HL-60 (cell line): ENCODE results near the gene CASP5.
"Not testable (repeated sequence)": the region's sequence is repeated elsewhere in the genome, so short reads cannot be mapped to it uniquely, and the experiment has no call there.

ENCODE experiments used
- DNase-seq, 2 experiments: peaks; one replicate each; pipeline ENCODE4 v3.0.0-alpha.2; 2010 to 2020; ENCODE audit warnings: low read depth in 1 of 2, low spot score in 1 of 2
- H3K27ac ChIP-seq: fragments of 250-450 bp; sonication (Bioruptor Pico); replicated peaks from 2 replicates; pipeline ENCODE4 v1.5.1; 2020; ENCODE audit warnings: mild to moderate bottlenecking, moderate library complexity
- H3K27me3 ChIP-seq: fragments of 250-450 bp; sonication (Bioruptor Pico); 2 replicates; pipeline ENCODE4 v1.5.1; 2021; ENCODE audit warnings: mild to moderate bottlenecking, moderate library complexity; ENCODE audit not compliant: insufficient read depth, poor library complexity, severe bottlenecking
- H3K4me3 ChIP-seq: replicated peaks from 2 replicates; pipeline ENCODE4 v1.5.1; 2011; ENCODE audit warnings: mild to moderate bottlenecking, control low read depth, low read length; ENCODE audit not compliant: insufficient read depth
- GABPA ChIP-seq: IDR thresholded peaks from 2 replicates; pipeline ENCODE4 v1.6.1; 2012; ENCODE audit warnings: low read depth
- POLR2AphosphoS5 ChIP-seq: IDR thresholded peaks from 2 replicates; pipeline ENCODE4 v1.6.1; 2012; ENCODE audit warnings: low read depth
- SPI1 ChIP-seq: IDR thresholded peaks from 2 replicates; pipeline ENCODE4 v1.6.1; 2012; ENCODE audit warnings: low read depth, mild to moderate bottlenecking, borderline replicate concordance
- long read RNA-seq: library from polyadenylated mRNA; unstranded; transcript quantifications from one replicate; pipeline ENCODE4 v2.0.0, GENCODE V29; 2020
- TF ChIP-seq, protein P1 (sequence below): IDR thresholded peaks from one replicate; pipeline ENCODE4 v1.5.1; 2011; ENCODE audit warnings: low read length, control low read depth, inconsistent platforms; ENCODE audit not compliant: insufficient read depth
- TF ChIP-seq, protein P2 (sequence below): IDR thresholded peaks from 2 replicates; pipeline ENCODE4 v1.6.1; 2012; ENCODE audit warnings: low read depth; ENCODE audit not compliant: insufficient replicate concordance

Gene CASP5
- long read RNA-seq = 0 reads

DNA sequence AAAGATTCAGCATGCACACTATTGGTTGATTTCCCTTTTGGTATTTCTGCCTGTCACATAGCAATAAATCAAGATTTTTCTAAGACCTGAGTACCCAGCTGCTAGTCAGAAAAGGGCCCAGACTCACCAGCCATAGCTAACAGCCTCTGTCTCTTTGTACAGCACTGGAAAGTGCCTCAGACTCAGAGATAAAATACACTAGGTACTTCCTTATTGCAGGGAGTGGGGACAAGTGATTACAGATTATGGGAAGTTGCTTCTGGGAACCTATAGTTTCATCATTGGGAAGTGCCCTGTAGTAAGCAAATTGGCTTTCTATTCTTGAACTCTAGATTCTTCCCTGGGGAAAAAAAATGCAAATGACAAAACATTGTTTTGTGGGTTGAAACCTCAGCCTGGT, at the start of gene CASP5:
TSS of gene CASP5 (minus strand) at position 166 of the 400 bp plus-strand sequence. CDS start at position 134, 32 bp downstream.
- no peak for TF ChIP-seq SPI1
- TF ChIP-seq GABPA = no peak
- TF ChIP-seq POLR2AphosphoS5 = no peak
- TF ChIP-seq, protein P1, sequence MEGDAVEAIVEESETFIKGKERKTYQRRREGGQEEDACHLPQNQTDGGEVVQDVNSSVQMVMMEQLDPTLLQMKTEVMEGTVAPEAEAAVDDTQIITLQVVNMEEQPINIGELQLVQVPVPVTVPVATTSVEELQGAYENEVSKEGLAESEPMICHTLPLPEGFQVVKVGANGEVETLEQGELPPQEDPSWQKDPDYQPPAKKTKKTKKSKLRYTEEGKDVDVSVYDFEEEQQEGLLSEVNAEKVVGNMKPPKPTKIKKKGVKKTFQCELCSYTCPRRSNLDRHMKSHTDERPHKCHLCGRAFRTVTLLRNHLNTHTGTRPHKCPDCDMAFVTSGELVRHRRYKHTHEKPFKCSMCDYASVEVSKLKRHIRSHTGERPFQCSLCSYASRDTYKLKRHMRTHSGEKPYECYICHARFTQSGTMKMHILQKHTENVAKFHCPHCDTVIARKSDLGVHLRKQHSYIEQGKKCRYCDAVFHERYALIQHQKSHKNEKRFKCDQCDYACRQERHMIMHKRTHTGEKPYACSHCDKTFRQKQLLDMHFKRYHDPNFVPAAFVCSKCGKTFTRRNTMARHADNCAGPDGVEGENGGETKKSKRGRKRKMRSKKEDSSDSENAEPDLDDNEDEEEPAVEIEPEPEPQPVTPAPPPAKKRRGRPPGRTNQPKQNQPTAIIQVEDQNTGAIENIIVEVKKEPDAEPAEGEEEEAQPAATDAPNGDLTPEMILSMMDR = no peak
- no peak within 1 kb of the TSS for H3K4me3 ChIP-seq
- H3K27ac ChIP-seq = no peak within 1 kb of the TSS
- H3K27me3 ChIP-seq = no peaks in the 10 kb centered on the region
- peak in 1 of 2 experiments; percentile 5 for DNase-seq

DNA sequence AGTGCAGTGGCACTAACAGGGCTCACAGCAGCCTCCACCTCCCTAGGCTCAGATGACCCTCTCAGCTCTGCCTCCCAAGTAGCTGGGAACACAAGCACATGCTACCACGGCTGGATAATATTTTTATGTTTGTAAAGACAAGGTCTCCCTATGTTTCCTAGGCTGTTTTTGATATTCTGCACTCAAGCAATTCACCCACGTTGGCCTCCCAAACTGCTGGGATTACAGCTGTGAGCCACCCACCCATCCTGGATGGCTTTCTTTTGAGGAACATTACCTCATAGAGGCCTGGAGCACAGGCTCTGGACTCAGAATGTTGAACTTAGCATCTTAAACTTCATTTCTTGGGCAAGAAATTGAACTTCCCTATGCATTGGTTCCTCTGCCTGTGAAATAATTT, 49.1 kb upstream of the CASP5 start:
- not testable (repeated sequence) for DNase-seq, H3K4me3 ChIP-seq, H3K27me3 ChIP-seq, H3K27ac ChIP-seq

DNA sequence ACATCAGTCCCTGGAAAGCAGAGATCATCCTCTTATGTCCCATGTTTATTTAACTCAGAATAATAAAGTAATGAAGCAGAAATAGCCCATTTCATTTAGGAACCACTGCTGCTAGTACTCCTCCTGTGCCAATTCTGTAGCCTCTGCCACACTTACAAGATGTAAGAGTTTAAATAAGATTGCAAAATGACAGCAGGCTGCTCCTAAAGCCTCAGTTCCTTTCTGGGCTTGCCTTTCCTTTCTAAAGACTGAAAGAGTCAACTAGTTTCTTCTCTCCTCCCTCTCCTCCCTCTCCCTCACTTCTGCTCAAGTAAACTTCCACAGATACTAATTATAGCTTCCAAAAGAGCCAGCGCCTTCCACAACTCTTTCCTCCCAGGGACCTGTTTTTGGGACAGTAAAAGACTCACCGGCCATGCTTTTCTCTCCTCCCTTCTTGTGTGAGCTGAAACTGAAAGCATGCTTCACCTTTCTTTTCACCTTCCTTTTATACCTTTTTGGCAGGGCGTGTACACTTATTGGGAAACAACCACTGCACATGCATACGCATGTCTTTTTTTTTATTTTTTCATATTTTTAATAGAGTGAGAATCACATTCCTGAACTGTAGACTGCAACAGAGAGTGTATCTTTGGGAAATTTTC, 48.2 kb upstream of the CASP5 start:
- no peak for DNase-seq
- no peak overlapping the region for H3K27ac ChIP-seq
- TF ChIP-seq GABPA = no peak
- no peak overlapping the region for H3K4me3 ChIP-seq
- no peaks in the 10 kb centered on the region for H3K27me3 ChIP-seq

DNA sequence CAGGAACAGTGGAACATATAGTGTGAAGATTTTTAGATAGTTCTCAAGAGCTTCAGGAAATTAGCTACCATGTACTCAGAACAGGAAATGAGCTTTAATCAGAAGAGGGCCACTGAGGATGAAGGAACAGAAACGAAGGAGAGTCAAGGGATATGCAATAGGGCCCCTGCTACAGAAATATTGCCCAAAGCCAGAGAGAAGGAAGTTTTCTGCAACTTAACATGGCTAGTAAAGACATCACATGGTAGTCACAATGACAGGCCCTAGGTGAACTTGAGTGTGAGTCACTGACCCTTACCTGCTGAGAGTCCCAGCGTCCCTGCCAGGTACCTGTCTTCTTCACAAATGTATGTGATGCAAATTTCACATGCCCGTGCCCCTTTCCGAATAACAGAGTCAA, 47.3 kb upstream of the CASP5 start:
- no peaks in the 10 kb centered on the region for H3K27me3 ChIP-seq
- no peak overlapping the region for H3K27ac ChIP-seq
- no peak for DNase-seq
- no peak overlapping the region for H3K4me3 ChIP-seq
- TF ChIP-seq POLR2AphosphoS5 (no peak), SPI1 (no peak), GABPA (no peak)
- TF ChIP-seq, protein P1 = no peak
- TF ChIP-seq, protein P2, sequence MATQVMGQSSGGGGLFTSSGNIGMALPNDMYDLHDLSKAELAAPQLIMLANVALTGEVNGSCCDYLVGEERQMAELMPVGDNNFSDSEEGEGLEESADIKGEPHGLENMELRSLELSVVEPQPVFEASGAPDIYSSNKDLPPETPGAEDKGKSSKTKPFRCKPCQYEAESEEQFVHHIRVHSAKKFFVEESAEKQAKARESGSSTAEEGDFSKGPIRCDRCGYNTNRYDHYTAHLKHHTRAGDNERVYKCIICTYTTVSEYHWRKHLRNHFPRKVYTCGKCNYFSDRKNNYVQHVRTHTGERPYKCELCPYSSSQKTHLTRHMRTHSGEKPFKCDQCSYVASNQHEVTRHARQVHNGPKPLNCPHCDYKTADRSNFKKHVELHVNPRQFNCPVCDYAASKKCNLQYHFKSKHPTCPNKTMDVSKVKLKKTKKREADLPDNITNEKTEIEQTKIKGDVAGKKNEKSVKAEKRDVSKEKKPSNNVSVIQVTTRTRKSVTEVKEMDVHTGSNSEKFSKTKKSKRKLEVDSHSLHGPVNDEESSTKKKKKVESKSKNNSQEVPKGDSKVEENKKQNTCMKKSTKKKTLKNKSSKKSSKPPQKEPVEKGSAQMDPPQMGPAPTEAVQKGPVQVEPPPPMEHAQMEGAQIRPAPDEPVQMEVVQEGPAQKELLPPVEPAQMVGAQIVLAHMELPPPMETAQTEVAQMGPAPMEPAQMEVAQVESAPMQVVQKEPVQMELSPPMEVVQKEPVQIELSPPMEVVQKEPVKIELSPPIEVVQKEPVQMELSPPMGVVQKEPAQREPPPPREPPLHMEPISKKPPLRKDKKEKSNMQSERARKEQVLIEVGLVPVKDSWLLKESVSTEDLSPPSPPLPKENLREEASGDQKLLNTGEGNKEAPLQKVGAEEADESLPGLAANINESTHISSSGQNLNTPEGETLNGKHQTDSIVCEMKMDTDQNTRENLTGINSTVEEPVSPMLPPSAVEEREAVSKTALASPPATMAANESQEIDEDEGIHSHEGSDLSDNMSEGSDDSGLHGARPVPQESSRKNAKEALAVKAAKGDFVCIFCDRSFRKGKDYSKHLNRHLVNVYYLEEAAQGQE = no peak

DNA sequence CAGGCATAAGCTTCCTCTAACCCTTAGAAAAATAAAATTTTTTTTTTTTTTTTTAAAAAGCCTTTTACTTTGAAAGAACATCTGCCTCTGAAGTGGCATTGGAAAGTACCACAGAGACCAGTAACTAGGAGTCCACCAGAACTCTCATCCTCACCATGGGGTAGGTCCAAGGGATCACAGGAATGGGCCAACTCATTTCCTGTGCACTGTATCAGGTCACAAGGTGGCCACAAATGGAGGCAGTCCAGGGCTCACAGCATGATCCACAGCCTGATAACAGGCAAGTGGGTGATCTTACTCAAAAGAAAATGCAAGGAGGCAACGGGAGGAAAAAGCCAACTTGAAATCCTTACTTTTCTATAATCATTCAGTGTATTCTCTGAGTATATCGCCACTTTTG, 46.8 kb upstream of the CASP5 start:
- H3K27ac ChIP-seq, H3K4me3 ChIP-seq, DNase-seq, H3K27me3 ChIP-seq: not testable (repeated sequence)

DNA sequence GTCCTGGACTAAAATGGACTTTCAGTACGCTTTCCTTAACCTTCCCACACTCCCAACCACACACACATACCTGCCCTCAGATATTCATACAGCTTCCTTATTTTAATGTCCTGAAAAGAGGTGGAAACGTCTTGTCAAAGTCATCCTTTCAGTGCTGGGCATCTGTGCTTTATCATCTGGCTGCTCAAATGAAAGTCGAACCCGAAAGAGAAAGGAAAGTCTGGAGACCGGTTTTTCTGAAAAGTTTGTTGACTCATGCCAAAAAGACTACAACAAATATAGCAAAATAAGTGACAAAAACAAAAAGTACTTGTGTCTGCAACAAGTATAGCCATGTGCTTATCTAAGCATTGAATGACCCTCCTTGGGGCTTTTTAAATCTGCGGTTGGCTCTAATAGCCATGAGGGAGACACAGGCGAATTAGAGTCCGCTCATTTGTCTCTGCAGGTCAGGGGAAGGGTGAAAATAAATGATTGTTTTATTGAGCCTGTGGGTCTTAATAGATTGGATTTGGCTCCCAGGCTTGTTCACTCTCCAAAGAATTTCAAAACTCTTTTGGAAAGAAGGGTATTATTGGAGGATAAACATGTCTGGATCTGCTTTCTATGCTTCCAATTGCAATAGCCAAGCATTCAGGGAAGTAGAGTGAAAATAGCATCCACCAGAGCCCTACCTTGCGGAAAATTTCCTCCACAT, 40.4 kb upstream of the CASP5 start:
- not testable (repeated sequence) for H3K27ac ChIP-seq, H3K27me3 ChIP-seq, H3K4me3 ChIP-seq, DNase-seq
